ENCODE data around the gene VPS4B.
A peak's percentile ranks its signal among the peaks of the same experiment; 100 is the strongest.

Gene VPS4B

DNA sequence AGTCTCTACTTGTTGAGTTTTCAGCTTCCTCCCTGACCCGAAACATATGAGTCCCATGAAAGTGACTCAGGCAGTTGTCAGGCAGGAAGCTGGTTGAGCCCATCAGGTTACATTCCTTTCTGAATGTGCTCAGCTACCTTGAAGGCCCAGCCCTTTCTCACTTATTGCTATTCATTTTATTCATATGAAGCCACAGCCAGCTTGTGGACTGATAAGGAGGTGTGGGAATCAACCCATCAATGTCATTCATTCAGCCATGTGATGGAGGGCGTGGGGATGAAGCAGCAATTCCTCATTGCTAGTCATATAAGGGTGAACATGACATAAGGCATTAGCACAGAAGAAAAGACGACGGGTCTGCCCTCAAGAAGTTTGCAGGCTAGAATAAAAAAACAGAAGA lies 5.3 kb upstream of the VPS4B start:
- DNase-seq: no peak

DNA sequence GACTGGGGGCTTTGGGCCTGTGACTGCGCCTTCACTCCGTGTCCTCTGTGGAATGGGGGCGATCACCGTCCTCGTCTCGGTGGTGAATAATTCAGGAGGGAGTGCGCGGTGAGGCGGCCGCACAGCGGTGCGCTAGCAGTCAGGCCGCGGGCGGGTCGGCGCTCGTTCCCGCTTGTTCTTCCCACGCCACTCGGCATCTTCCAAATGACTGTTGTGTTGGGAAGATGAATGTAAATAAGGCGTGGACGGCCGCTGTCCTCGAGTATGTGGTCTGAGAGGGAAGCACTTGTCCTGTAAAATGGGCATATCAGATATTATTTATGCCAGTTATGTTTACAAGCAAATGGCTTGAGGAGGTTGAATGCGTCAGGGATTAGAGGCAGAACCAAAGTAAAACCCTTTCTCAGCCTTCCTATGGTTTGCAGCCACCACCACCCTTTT lies 608 bp upstream of the VPS4B start:
- DNase-seq: no peak

DNA sequence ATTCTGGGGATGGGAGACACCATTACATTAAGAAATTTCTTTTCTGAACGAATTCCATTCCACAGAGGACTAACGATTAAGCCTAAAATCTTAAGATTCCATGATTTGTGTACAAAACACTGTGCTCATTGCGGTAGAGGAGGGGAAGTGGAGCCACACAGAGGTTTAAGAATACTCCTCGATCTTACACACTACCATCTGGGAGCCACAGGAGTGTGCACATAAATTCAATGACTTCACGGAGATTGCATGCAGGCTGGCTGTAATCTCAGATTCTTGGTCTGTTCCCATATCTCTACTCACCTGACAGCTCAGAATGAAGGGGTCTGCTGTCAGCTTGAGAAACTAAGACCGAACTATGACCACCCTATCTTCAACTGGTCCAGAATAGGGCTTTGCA lies 762 bp downstream of the VPS4B start:
- no peak for DNase-seq

DNA sequence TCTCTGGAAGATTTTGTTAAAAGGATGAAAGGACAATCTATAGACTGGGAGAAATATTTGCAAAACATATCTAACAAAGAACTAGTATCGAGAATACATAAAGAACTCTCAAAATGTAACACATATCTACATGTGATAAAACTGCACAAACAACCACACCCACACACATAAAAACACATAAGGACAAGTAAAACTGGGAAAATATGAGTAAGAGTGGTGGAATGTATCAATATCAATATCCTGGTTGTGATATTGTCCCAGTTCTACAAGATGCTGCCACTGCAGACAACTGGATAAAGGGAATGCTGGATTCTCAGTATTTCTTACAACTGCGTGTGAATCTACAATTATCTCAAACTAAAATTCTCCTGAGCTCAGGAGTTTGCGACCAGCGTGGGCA lies 9.3 kb downstream of the VPS4B start:
- no peak for DNase-seq

DNA sequence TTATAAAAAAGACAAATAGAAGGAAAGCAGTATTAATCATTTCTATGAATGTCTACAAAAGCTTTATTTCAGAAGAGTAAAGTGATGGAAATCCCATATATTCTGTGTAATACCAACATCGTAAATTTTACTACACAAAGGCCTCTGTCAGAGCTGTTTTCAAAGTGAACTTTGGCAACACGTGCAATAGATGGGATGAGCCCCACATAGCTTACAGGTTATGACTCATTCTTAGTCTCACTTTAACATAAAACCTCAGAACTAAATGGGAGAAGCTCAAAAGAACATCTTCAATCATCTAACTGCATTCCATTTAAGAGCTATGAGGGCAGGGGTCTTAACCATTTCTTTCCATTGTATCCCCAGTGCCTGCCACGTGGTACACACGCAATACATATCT lies 11.5 kb downstream of the VPS4B start:
- no peak for DNase-seq

DNA sequence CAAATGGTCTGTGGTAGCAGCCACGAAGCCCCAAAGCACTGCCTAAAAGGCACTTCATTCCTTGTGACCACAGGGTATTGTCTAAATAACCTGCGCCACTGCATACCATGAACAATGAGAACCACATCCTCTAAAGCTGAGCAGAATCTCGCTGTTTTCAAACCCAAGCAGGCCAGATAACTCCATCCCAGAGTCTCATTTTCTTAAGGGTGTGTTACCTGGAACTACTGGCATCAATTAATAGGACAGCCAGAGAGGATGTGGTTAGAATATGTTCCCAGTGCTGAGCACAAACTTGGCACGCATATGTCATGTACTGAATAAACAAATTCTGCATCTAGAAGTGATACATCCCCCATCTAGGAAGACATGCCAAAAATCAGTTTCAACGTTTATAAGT lies 13.0 kb downstream of the VPS4B start:
- no peak for DNase-seq

DNA sequence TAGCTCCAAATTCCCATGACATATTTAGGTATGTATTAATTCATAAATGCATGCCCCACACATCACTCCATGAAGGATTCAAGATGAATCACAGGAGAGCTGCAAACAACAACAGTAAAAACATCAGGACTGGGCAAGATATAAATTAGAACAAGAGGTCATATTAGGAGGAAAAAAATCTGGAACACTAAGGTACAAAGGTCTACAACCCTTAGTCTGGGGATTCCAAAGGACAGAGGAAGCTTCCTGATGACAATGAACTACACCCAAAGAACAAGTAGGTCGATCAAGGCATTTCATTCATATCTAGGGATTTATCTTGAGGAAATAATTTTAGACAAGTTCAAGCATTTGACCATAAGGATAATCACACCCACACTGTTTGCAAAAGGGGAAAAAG lies 14.5 kb downstream of the VPS4B start:
- no peak for DNase-seq

DNA sequence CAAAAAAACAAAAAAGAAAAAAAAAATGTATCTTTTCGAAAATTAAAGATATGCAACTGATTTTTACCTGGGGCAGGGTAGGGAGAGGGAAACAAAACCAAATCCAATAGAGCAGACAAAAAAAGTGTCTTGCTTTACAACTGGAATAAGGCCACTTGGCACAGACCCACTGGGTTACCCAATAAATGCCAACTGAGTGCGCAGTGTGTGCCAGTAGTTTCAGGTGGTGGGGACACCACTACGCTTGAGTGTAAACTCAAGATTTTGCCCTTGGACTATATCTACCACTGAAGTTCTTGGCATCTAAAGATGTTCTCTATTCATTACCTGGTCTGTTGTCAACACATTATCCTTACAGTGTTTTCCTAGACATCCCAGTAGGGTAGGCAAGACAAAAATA lies 16.3 kb downstream of the VPS4B start:
- DNase-seq: no peak

DNA sequence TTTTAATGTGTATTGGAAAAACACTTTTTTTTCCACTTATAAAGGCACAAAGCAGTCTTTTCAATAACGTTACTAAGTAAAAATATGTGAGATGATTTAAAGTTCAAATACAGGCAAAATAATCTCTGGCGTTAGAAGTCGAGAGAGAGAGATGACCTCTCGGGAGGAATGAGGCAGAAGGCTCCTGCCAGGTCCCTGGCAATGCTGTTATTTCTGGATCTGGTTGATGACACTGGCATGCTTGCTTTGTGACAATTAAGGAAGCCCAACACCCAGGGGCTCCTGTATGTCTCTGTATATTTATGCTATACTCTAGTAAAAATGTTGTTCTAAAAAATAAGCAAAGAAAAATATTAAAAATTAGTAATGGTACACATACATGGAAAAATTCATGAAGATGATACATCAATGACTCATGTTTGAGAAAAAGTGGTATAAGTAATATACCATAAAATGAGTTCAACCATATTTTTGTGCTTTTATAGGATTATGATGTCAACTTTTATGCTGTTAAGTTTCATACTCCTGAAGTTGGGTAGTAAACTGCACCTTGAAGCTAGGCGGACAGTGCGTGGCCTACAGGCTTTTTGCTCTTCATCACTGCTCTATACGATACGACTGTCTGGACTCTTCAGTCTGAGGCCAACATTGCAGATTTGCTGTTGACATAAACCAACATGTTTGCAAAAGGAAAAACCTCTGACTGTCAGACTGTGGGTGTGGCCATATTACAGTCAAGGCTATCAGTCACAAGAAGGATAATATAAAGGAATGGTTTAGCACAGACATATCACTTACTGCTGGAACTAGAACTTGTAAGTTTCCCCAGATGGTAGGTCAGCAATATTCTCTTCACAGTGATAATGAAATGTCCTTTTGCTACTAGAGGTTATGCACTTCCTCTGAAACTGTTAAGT lies 19.8 kb downstream of the VPS4B start:
- no peak for DNase-seq

DNA sequence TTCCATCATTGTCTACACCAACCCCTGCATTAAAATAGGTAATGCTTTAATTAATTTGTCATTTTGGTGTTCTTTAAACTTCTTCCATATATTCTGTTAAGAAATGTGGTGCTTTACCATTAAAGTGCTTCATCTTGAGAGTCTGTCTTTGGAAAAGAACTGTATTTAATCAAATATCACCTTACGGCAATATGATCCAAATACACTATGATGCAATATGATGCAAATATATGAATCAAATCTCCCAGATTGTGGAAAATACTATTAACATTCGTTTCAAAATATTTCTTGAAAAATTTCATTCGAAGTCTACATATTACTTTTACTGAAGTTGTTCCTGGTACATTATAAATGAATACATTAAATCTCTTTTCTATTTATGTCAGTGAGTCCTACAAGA lies 23.0 kb downstream of the VPS4B start:
- DNase-seq: no peak

DNA sequence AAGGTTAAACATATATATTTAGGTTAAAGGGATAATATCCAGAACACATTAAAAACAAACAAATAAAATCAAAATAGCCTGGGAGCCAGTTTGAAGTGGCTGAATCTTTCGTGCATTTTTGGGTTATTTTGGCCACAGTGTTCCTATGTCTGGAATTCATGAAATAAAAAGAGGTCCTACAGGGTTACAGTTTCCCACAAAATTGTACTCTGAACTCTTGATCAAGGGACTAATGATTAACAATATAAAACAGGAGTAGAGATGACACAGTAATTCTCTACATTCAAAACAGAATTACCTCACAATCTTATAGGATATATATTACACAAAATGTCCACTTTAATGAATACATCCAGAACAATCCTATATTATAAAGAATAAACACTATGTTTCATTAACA lies 24.9 kb downstream of the VPS4B start:
- no peak for DNase-seq

DNA sequence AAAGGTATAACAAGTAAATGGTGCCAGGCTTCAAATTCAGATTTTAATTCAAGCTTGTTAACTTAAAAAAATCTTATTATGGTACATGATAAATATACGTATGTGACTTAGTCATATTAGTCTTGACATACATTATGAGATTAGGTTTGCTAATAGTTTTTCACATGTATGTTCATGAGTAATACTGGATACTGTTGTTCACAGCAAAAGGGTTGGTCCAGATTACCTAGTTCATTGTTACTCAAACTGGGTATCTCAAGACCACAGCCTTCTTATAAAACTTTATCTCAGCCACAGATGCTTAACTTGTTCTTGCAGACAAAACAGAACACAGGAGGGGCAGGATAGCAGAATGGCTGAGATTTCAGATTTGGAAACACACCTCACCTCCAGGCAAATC lies 26.8 kb downstream of the VPS4B start:
- DNase-seq: no peak

DNA sequence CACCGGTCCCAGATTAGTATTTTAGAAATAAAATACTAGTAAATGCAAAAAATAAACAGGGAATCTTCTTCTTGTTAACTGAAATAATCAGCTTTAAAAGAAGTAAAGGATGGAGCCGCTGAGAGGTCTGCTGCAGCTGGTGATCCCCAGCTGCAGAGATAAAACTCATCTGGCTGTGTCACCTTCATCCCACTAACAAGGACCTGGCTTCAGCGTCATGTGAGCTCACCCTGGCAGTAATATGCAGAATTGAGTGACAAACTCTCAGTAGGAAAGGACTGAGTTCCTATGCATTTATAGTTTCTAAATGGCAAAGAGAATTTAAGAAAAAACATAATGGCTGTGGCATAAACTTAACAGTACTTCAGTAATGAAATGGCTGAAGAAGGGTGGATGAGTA lies 27.3 kb downstream of the VPS4B start:
- no peak for DNase-seq

DNA sequence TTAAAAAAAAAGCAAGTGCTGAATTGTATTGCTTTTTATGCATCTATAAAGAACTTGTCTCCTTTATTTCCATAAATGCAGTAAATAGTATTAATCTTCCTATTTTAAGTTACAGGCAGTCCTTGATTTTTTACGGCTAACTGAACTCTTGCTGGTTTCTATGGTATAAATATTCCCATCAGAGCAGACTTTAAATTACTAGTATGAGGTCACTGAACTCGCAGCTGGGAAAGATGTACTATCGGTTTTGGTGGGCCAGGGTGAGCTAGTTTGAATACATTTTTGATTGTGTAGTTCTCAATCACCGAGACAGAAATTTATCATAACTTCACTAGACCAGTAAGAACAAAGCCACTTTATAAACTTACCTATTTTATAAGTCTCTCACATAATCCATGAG lies 34.4 kb downstream of the VPS4B start:
- no peak for DNase-seq

DNA sequence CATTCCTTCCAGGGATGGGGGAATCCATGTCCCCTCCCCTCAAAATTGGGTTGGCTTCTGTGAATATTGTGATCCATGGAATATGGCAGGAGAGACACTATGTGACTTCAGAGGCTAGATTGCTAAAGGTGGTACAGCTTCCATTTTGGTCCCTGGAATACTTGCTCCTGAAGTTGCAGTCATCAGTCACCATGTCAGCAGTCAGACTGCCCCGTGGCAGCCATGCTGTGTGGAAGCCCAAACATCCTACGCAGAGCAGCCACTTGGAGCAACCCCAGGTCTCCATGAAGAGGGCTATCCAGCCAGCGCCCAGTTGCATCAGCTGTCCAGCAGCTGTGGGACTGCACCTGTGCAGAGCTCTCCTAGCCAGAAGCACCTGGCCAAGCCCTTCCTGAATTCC lies 39.4 kb downstream of the VPS4B start:
- no peak for DNase-seq

DNA sequence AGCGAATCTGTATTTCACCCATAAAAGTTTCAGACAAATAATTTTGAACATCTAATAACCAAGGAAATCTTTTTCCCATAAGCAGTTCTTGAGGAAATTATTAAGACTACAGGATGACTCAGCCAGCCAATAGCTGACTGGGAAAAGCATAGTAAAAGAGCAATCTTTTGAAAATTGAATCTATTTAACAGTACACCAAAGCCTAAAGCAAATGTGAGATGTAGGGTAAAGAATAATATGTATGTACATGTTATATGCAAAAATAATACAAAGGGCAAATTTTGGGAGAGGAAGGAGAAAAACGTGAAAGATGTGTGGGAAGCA lies 42.7 kb downstream of the VPS4B start:
- no peak for DNase-seq

DNA sequence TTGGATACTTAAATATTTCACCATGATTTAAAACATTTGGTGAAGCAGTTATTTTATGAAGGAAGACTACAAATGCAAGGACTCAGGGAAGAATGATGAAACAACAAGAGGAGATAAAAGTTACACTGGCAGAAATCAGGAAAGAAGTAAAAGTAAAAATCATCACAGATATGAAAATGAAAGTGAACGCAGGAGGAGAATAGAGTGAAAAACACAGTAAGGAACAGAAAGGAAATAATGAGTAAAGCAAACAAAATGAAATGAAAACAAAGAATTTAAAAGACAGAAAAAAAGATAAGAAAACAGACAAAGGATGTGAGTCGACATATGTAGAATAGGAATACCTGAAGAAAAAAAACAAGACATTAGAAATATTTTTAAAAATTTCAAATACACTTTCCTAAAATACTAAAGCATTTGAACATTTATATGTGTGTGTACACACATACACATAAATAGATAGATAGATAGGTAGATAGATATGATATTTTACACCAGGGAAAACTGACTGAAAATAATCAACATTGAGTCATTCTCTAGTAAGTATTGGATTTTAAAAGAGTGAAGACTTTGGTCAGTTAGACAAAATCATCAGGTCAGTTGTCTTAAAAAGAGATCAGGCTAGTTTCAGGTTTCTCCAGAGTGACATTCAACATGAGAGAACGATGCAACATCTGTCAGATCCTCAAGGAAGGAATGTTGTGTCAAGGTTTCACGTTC lies 43.2 kb downstream of the VPS4B start:
- no peak for DNase-seq

DNA sequence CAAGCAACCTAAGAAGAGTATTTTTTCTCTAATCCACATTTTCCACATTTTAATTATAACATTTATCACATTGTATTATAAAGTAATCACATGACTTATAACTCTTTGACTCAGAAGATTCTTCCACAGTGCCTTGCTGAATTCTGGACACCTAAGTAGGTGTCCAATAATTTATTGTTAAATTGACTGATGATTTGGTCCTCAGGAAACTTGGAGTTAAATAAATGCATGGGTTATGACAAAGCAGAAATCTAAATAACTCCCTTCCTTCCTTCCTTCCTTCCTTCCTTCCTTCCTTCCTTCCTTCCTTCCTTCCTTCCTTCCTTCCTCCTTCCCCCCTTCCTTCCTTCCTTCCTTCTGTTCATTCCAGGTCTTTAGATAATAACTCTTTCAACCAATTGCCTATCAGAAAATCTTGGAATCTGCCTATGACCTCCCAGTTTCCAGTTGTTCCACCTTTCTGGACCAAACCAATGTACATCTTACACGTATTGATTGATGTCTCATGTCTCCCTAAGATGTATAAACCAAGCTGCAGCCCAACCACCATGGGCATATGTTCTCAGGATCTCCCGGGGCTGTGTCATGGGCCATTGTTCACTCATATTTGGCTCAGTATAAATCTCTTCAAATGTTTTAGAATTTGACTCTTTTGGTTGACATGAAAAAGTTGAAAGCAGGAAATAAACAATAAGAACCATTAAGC lies 44.8 kb downstream of the VPS4B start:
- no peak for DNase-seq

DNA sequence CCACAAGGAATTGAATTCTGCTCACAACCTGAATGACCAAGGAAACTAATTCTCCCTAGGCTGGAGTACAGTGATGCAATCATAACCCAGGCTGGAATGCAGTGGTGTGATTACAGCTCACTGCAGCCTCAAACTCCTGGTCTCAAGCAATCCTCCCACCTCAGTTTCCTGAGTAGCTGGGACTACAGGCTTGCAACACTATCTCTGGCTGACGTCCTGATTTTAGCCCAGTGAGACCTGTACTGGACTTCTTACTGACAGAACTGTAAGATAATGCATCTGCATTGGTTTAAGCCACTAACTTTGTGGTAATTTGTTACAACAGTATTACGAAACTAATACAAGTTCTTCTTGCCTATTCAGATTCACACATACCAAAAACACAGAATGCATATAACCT lies 45.7 kb downstream of the VPS4B start:
- no peak for DNase-seq

DNA sequence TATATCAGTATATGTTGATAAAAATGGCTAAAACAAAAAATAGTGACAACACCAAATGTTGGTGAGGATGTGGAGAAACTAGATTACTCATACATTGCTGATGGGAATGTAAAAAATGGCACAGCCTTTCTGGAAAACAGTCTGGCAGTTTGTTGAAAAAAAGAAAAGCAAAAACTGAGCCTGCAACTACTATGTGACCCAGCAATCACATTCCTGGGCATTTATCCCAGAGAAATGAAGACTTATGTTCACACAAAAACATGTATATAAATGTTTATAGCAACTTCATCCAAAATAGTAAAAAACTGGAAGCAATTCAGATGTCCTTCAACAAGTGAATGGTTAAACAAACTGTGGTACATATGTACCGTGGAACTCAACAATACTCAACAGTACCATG lies 47.7 kb downstream of the VPS4B start:
- DNase-seq: no peak

DNA sequence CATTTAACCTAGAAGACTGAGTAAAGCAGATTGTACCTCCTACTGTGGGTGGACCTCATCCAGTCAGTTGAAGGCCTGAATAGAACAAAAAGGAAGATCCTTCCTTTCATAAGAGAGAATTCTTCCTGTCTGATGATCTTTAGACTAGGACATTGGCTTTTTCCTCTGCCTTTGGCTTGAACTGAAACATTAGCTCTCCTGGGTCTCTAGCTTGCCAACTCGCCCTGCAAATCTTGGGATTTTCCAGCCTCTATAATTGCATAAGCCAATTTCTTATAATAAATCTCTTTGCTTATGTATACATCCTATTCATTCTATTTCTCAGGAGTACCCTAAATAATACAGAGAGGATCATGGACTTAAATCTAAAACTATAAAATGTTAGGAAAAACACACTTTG lies 49.1 kb downstream of the VPS4B start:
- no peak for DNase-seq

DNA sequence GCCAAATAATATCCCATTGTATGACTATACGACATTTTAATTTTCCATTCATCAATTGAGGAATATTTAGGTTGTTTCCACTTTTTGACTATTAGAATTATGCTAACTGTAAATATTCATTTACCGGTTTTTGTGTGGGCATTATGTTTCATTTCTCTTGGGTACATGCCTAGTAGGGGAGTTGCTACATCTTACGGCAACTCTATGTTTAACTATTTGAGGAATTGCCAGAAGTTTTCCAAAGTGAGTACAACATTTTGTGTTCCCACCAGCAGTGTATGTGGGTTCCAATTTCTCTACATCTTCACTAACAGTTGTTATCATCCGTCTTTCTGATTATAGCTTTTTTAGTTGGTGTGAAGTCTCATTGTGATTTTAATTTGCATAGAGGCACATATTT lies 53.7 kb downstream of the VPS4B start:
- no peak for DNase-seq

DNA sequence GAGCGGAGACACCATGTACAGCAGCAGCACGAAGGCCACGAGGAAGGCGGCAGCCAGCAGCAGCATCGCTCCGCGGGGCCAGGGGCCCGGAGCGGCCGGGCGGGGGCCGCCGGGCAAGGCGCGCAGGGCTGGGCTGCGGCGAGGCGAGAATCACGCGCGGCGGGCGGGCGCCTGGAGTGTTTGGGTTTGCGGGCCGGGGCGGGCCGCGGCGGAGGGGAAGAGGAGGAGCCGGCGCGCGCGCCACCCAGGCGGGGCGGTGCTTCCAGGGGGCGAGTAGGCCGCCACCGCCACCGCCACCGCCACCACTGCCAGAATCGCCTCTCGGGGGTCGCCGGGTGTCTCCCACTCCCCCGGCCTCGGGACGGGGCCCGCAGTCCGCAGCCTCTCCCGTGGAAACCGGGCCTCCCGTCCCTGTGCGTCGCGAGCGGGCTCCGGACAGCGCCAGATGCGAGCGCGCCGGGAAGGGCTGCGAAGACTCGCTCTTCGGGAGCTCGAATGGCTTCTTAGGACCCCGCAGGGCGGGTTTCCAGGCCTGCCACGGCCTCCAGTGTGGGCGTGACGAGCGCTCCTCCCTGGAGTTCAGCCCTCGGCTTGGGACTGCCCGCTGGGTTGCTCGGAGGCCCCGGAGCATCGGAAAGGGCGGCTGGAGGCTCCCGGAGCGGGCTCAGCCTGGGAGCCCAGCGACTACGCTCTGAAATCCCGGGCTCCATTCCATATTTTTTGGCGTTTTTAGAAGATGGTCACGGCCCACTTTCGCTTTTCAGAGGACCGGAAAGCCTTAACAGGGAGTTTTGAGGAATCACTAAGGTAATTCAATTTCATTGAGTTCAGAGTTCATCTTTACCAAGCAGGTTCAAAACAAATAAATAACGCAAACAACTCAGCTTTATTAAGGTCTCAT lies 55.0 kb downstream of the VPS4B start, which contains the start of gene KDSR:
KDSR (minus strand) TSS at position 154 of the 901 bp plus-strand sequence; CDS start at position 66, 88 bp downstream.
- peak; percentile 97 for DNase-seq
